Measurements from ENCODE around the gene TLX2.

The TLX2 gene

GRCh38 chr2:74507145-74507925 lies 6.9 kb upstream of the TLX2 start, which contains the start of gene PCGF1:
PCGF1 (minus strand) TSS chr2:74507695; CDS start chr2:74507668, 27 bp downstream.
- peak within 1 kb of the TSS; percentile 73 for H3K4me3 ChIP-seq (replicated peaks; ENCODE audit: low read depth, low read length)
- DNase-seq (ENCODE audit: extremely low read depth, low read depth), result peak; percentile 92
- peak; percentile 60 for TF ChIP-seq CTCF (IDR thresholded peaks at IDR 0.05; ENCODE audit: low read depth, low read length, missing control alignments)

GRCh38 chr2:74507926-74508520 lies 6.2 kb upstream of the TLX2 start:
- DNase-seq (ENCODE audit: extremely low read depth, low read depth), result peak; percentile 49
- no peak for TF ChIP-seq CTCF (IDR thresholded peaks at IDR 0.05; ENCODE audit: low read depth, low read length, missing control alignments)
- peak overlapping the region; percentile 73 for H3K4me3 ChIP-seq (replicated peaks; ENCODE audit: low read depth, low read length)

GRCh38 chr2:74510272-74510671 lies 4.0 kb upstream of the TLX2 start:
- no peak overlapping the region for H3K4me3 ChIP-seq (replicated peaks; ENCODE audit: low read depth, low read length)
- no peak for DNase-seq (ENCODE audit: extremely low read depth, low read depth)
- TF ChIP-seq CTCF (IDR thresholded peaks at IDR 0.05; ENCODE audit: low read depth, low read length, missing control alignments), result no peak

GRCh38 chr2:74511104-74511989 lies 2.9 kb upstream of the TLX2 start:
- no peak for TF ChIP-seq CTCF (IDR thresholded peaks at IDR 0.05; ENCODE audit: low read depth, low read length, missing control alignments)
- H3K4me3 ChIP-seq (replicated peaks; ENCODE audit: low read depth, low read length), result no peak overlapping the region
- DNase-seq (ENCODE audit: extremely low read depth, low read depth), result no peak

- no peak for DNase-seq (ENCODE audit: extremely low read depth, low read depth)
- H3K4me3 ChIP-seq (replicated peaks; ENCODE audit: low read depth, low read length), result no peak overlapping the region
- TF ChIP-seq CTCF (IDR thresholded peaks at IDR 0.05; ENCODE audit: low read depth, low read length, missing control alignments), result no peak
These were observed 1.3 kb upstream of the TLX2 start for GRCh38 chr2:74512744-74513604.
